ENCODE measurements around the gene ECEL1.
"Not testable (repeated sequence)": the region's sequence is repeated elsewhere in the genome, so short reads cannot be mapped to it uniquely, and the experiment has no call there.

The ECEL1 gene

GRCh38 chr2:232458661-232459418 is 28.8 kb downstream of the ECEL1 start:
- no peak for DNase-seq (ENCODE audit: low read depth)

GRCh38 chr2:232458051-232458660 is 29.5 kb downstream of the ECEL1 start:
- DNase-seq (ENCODE audit: low read depth) = no peak

GRCh38 chr2:232457121-232458011 is 30.3 kb downstream of the ECEL1 start:
- no peak for DNase-seq (ENCODE audit: low read depth)

GRCh38 chr2:232456296-232457120 is 31.1 kb downstream of the ECEL1 start:
- DNase-seq (ENCODE audit: low read depth) = no peak

GRCh38 chr2:232455426-232456255 is 32.0 kb downstream of the ECEL1 start, which contains the start of gene ALPI:
Gene ALPI (plus strand): TSS chr2:232456153. CDS start chr2:232456200, 47 bp downstream.
- no peak for DNase-seq (ENCODE audit: low read depth)

- DNase-seq (ENCODE audit: low read depth) = no peak
Measured at GRCh38 chr2:232454630-232455029, 33.0 kb downstream of the ECEL1 start.

GRCh38 chr2:232451645-232452044 is 36.0 kb downstream of the ECEL1 start:
- not testable (repeated sequence) for DNase-seq (ENCODE audit: low read depth)

GRCh38 chr2:232449964-232450363 is 37.7 kb downstream of the ECEL1 start:
- DNase-seq (ENCODE audit: low read depth) = no peak

GRCh38 chr2:232448304-232448690 is 39.3 kb downstream of the ECEL1 start:
- no peak for DNase-seq (ENCODE audit: low read depth)

- DNase-seq (ENCODE audit: low read depth) = no peak
Measured at GRCh38 chr2:232447638-232448303, 39.9 kb downstream of the ECEL1 start.

GRCh38 chr2:232447091-232447620 is 40.5 kb downstream of the ECEL1 start:
- no peak for DNase-seq (ENCODE audit: low read depth)

GRCh38 chr2:232446266-232446777 is 41.3 kb downstream of the ECEL1 start:
- not testable (repeated sequence) for DNase-seq (ENCODE audit: low read depth)

- not testable (repeated sequence) for DNase-seq (ENCODE audit: low read depth)
Measured at GRCh38 chr2:232445149-232445885, 42.3 kb downstream of the ECEL1 start.

- DNase-seq (ENCODE audit: low read depth) = no peak
Measured at GRCh38 chr2:232444409-232445148, 43.1 kb downstream of the ECEL1 start.

- DNase-seq (ENCODE audit: low read depth) = not testable (repeated sequence)
Measured at GRCh38 chr2:232443669-232444408, 43.8 kb downstream of the ECEL1 start.

GRCh38 chr2:232443047-232443446 is 44.6 kb downstream of the ECEL1 start:
- DNase-seq (ENCODE audit: low read depth) = not testable (repeated sequence)

GRCh38 chr2:232442431-232442830 is 45.2 kb downstream of the ECEL1 start:
- not testable (repeated sequence) for DNase-seq (ENCODE audit: low read depth)
